ENCODE results near the gene BLTP2. TPM values are rescaled to one million over a fixed set of nuclear protein-coding genes. Genes with fewer than 3 reads are reported as not detected.
A peak's percentile ranks its signal among the peaks of the same experiment; 100 is the strongest.

BLTP2 gene
- total RNA-seq, 2 experiments from 2014 or later = 174 to 180 TPM

- Mint-ChIP-seq H3K36me3 (peaks cover 17% of the 10 kb centered on the region), H3K9me3 (no peaks in the 10 kb centered on the region), H3K27me3 (no peaks in the 10 kb centered on the region), H3K27ac (peak overlapping the region; percentile 91), H3K4me3 (peak overlapping the region; percentile 90), H3K4me1 (peaks cover 16% of the 10 kb centered on the region)
- no peak for DNase-seq
These were observed 46.6 kb downstream of the BLTP2 start for GRCh38 chr17:28598389-28598788.

GRCh38 chr17:28597606-28598383, 47.2 kb downstream of the BLTP2 start:
- no peaks in the 10 kb centered on the region for H3K9me3 Mint-ChIP-seq
- peaks cover 23% of the 10 kb centered on the region for H3K36me3 Mint-ChIP-seq
- no peaks in the 10 kb centered on the region for H3K27me3 Mint-ChIP-seq
- H3K27ac Mint-ChIP-seq = peak overlapping the region; percentile 91
- peaks cover 16% of the 10 kb centered on the region for H3K4me1 Mint-ChIP-seq
- DNase-seq = no peak
- peak overlapping the region; percentile 90 for H3K4me3 Mint-ChIP-seq

Other genes starting within 250 kb of the BLTP2 start
- gene SLC46A1, start 238.9 kb downstream of the BLTP2 start, total RNA-seq = 1 to 10 TPM; 5.2 to 6.1 TPM
- not detected for gene SLC13A2, start 171.5 kb downstream of the BLTP2 start, total RNA-seq
- gene FOXN1, start 138.8 kb downstream of the BLTP2 start, total RNA-seq = not detected
- 10 to 100 TPM; 31.5 to 34.3 TPM for gene UNC119, start 92.5 kb downstream of the BLTP2 start, total RNA-seq
- 10 to 100 TPM; 41.5 to 42.5 TPM for gene PIGS, start 73.6 kb downstream of the BLTP2 start, total RNA-seq
- gene ALDOC, start 68.3 kb downstream of the BLTP2 start, total RNA-seq = 10 to 100 TPM; 85.6 to 85.8 TPM
- 100 to 1,000 TPM; 111 to 122 TPM for gene SPAG5, start 46.1 kb downstream of the BLTP2 start, total RNA-seq
- 10 to 100 TPM; 14.3 to 17.8 TPM for gene RSKR, start 31.0 kb downstream of the BLTP2 start, total RNA-seq
- gene SDF2, start 16.7 kb upstream of the BLTP2 start, total RNA-seq = 10 to 100 TPM; 36.8 to 37.2 TPM
- gene SUPT6H, start 17.0 kb upstream of the BLTP2 start, total RNA-seq = 10 to 100 TPM; 77.0 to 77.9 TPM
- 1 to 10 TPM; 3.1 to 3.9 TPM for gene PROCA1, start 66.7 kb upstream of the BLTP2 start, total RNA-seq
- 1 to 10 TPM; 7.6 to 8.2 TPM for gene RAB34, start 72.7 kb upstream of the BLTP2 start, total RNA-seq
- 1,000 to 10,000 TPM; 2,447 to 2,533 TPM for gene RPL23A, start 74.8 kb upstream of the BLTP2 start, total RNA-seq
- gene TLCD1, start 81.1 kb upstream of the BLTP2 start, total RNA-seq = 10 to 100 TPM; 15.5 to 17.8 TPM
- gene NEK8, start 83.6 kb upstream of the BLTP2 start, total RNA-seq = 1 to 10 TPM; 4.8 to 5.6 TPM
- 100 to 1,000 TPM; 219 to 221 TPM for gene TRAF4, start 98.9 kb upstream of the BLTP2 start, total RNA-seq
- 10 to 100 TPM; 13.9 to 14.2 TPM for gene FAM222B, start 197.6 kb upstream of the BLTP2 start, total RNA-seq
- gene ERAL1, start 209.9 kb upstream of the BLTP2 start, total RNA-seq = 10 to 100 TPM; 77.6 to 80.4 TPM

All from activated naive CD8-positive, alpha-beta T cell treated with anti-CD3 and anti-CD28 coated beads for 36 hours (primary cell).